Epithelial cell of proximal tubule (primary cell): ENCODE measurements around the gene MBP. TPM values are rescaled to one million over a fixed set of nuclear protein-coding genes. Genes with fewer than 3 reads are reported as not detected.

Experiments
- DNase-seq: peaks from one replicate; pipeline ENCODE4 v3.0.0-alpha.2; 2011; ENCODE audit warnings: low read depth
- H3K4me3 ChIP-seq: 2 replicates; pipeline ENCODE4 v1.5.1; 2011; ENCODE audit warnings: low read depth, mild to moderate bottlenecking, low read length
- total RNA-seq: library from RNA; depleted of rRNA; stranded (reverse); fragments of >200 nt; gene quantifications from 2 replicates; pipeline ENCODE4 v1.2.3, GENCODE V29; 2015
- TF ChIP-seq, protein P1 (sequence below): conservative IDR thresholded peaks from 2 replicates; pipeline ENCODE4 v1.5.1; 2012; ENCODE audit warnings: low read depth, mild to moderate bottlenecking, low read length

The MBP gene
- total RNA-seq, 1 donor from 2014 or later = 19.1 TPM

DNA sequence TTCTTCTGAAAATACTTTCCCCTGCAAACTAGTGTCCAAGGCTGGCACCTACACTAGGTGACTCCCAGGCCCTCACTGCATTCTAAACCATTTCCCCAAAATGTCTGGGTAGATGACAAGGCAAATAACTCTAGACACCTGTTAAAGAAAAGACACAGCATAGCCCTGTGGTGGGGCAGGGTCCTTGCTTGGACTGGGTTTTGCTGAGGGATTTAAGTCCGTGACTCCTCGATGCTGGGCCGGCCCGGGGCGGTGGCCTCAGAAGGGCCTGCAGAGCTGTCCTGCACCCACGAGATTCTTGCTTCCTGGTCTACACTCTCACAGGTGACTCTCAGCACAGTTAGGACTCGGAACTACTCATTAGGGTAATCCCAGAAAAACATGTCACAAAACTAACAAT is 55.2 kb downstream of the MBP start:
- TF ChIP-seq, protein P1, sequence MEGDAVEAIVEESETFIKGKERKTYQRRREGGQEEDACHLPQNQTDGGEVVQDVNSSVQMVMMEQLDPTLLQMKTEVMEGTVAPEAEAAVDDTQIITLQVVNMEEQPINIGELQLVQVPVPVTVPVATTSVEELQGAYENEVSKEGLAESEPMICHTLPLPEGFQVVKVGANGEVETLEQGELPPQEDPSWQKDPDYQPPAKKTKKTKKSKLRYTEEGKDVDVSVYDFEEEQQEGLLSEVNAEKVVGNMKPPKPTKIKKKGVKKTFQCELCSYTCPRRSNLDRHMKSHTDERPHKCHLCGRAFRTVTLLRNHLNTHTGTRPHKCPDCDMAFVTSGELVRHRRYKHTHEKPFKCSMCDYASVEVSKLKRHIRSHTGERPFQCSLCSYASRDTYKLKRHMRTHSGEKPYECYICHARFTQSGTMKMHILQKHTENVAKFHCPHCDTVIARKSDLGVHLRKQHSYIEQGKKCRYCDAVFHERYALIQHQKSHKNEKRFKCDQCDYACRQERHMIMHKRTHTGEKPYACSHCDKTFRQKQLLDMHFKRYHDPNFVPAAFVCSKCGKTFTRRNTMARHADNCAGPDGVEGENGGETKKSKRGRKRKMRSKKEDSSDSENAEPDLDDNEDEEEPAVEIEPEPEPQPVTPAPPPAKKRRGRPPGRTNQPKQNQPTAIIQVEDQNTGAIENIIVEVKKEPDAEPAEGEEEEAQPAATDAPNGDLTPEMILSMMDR = no peak
- no peak for DNase-seq
- H3K4me3 ChIP-seq = no peak overlapping the region

DNA sequence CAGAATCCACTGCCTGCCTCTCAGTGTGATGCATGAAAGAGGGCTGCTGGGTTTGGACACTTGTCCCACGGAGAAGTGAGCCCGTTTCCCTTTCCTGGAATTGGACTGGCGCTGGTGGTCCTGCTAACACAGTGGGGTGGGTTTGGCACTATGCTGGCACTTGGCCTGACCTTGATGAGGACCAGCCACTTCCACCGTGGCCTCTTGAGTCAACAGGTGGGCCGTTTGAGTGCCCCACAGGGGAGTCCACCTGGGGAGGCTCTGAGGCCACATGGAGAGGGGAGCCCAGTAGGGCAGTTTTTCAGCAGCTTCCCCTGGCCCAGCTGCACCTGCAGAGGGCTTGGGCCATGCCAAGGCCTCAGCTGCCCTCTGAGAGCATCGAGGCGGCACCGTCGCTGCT is 56.5 kb downstream of the MBP start:
- H3K4me3 ChIP-seq = no peak overlapping the region
- no peak for DNase-seq
- TF ChIP-seq, protein P1 = no peak

DNA sequence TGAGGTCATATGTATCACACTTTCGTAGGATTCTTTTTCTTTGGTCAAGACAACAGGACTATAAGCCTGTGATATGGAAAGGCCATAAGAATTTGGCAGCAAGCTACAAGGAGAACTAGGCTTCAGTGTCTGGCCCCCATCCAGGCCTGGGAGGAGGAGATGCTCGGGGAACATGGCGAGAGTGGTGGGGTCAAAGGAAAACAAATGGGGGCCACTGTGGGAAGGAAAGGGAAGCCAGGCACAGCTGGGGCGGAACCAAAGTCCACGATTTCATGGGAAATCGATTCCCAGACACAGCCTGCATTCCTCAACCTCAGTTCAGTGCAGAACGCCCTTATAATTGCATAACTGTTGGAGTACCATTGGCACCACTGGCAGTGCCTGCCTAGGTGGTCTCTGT is 58.2 kb downstream of the MBP start:
- H3K4me3 ChIP-seq = no peak overlapping the region
- DNase-seq = no peak

DNA sequence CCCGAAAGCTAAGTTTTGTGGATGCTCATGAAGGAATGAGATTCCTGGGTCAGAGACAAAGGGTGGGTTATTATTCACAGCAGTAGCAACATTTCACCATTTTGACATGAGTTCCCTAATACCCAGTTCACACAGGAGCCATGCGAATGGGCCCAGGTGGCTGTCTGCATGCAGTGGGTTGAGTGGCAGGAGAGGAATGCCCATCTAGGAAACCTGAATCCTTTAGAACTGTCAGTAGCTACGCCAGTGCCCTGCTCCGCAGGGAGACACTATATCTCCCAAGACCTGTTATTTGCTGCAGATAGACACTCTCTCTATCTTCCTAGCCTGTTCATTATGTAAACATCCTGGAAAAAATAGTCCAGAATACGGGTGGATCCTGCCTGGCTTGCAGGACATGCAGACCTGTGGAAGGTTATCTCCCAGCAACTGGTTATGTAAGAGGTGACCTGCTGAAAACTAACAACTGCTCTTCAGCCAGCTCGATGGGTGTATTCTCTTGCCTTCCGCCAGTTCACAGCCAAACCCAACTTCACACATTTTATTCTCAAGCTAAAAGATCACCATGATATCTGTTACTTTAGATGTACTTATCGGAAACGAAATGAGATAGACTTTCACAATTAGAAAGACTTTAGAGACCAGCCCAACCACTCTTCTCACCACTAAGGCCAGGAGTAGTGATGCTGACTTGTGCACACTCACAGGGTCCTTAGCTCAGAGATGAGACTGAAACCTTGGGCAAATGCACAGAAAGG is 59.1 kb downstream of the MBP start:
- TF ChIP-seq, protein P1 = no peak
- no peak overlapping the region for H3K4me3 ChIP-seq
- DNase-seq = no peak

More for the DNA sequence above, 58.2 kb downstream of the MBP start:
- TF ChIP-seq, protein P1 = no peak

DNA sequence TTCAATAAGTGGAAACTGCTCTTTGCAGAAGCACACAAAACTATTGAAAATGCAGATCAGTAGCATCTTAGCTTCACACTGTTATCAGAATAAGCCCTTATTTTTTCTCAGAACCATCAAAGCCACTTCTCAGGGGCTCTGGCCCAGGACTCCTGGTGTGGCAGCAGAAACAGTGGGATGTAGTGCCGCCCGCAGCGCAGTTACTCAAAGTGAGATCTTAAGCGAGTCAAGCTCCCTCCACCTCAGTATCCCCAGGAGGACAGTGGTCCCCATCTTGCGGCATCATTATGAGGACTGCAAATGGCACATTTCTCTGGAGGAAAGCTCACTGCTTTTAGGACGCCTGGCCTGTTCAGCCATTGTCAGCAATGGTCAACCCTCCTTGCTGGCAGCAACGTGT is 60.0 kb downstream of the MBP start:
- TF ChIP-seq, protein P1 = no peak
- H3K4me3 ChIP-seq = no peak overlapping the region
- no peak for DNase-seq

DNA sequence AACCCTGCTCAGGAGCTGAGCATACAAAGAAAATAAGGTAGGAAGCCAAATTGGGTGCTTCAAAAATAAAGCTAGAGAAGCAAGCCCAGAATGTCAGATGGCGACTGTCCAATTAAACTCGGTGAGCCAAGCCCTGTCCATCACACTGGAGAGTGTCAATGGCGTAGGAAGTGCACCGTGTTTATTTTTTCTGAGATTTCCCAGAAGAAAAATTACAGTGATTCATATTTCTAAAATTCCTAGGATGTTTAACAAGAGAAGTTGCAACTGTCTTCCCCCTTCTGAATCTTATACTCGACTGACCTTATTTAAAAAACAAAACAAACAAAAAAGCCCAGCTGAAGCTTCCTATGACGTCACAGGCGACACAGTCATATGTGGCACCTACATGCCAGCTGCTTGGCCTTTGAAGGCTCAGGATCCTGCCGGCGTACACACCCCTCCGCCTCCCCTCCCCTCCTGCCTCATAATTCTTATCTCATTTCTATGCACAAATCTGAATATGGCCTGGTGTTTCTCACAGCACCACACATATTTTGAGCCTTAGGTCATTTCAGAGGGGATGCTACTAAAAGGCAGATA is 60.8 kb downstream of the MBP start:
- no peak overlapping the region for H3K4me3 ChIP-seq
- no peak for DNase-seq
- TF ChIP-seq, protein P1 = no peak

DNA sequence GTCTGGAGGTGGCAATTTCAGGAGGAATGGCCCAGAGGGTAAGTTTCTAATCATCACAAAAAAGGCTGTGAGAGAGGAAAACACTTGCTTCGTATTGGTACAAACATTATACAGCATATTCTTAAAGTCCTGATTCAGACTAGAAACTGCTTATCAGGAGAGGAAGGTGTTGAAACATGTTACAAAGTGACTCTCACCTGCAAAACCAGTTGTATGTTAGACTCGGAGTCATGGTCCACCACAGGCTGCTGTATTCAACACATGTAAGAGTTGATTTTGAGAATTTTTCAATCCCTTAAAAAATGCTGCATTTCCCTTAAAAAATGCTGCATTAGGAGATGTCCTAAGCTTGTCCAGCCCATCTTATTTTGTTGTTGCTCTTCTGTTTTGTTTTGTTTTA is 61.5 kb downstream of the MBP start:
- no peak for DNase-seq

More for the DNA sequence above, 61.5 kb downstream of the MBP start:
- H3K4me3 ChIP-seq = no peak overlapping the region
- TF ChIP-seq, protein P1 = no peak
